NCI-H446 treated with DMSO at 0.1 percent for 48 hours (cell line): ENCODE data around the gene LPCAT1.

Experiments used
- DNase-seq: peaks from one replicate; lab custom pipeline; 2025; lab: John Stamatoyannopoulos, UW

LPCAT1 gene

DNA sequence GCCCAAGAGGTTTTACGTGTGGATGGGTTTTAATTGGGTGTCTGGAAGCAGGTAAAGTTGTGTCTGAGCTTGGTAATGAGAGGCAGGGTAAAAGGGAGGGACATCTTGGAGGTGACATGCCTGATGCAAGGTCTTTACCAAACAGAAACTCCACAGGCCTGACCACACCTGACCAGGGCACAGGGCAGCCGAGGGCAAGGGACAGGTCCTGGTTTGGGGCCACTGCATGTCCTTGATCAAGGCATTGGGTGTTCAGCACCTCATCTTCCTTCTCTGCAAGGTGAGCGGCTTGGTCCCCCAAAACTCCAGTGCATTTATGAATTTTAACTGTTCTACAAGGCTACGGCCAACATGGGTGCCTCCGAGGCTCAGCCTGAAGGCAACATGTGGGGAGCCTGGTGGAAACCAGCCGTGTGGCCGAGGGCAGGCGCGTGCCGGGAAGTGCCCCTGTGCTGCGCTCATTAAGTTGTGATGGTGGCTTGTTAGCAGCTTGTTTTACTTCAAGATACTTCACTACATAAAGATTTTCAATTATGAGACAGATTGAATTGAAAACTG is 30.7 kb upstream of the LPCAT1 start:
- no peak for DNase-seq

GRCh38 chr5:1553539-1554409 is 30.0 kb upstream of the LPCAT1 start:
- no peak for DNase-seq

GRCh38 chr5:1552521-1553255 is 28.9 kb upstream of the LPCAT1 start:
- peak; percentile 79 for DNase-seq

DNA sequence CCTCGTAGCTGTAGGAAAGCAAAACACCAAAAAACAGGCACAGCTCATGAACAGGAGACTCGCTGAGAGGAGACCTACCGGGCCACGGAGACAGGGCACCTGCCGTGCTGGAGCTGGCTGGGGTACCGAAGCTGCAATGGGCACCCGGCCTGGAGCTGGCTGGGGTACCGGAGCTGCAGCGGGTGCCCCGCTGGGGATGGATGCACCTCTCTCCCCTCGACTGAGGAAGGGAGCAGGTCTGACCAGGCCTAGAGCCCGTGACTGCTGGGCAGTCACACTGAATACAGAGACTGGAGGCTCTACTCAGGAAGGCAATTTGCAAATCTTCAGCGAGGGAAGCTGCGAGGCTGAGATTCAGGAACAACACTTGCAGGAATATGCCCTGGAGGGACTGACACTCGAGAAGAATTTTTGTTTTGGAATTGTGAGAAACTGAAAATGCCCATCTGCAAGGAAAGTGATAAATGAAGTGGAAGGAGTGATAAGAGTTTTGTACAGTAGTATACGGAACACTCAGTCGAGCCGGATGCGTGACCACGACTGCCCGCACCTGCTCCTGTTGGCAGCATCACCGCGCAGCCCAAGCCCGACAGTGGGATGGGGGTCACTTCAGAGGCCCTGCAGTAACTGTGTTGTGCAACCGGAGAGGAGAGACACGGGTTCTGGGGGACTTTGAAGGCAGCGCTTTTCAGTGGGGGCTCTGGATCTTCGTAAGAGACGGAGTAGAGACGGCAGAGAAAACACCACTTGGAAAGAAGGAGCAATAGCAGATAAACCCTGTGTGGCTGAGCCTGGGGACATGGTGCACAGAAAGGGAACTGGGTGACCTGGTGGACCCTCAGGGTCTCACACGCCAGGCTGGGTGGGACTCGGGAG is 27.9 kb upstream of the LPCAT1 start:
- no peak for DNase-seq

- no peak for DNase-seq
Observed at GRCh38 chr5:1550287-1551076, 26.7 kb upstream of the LPCAT1 start.

GRCh38 chr5:1549475-1550030 is 25.8 kb upstream of the LPCAT1 start:
- DNase-seq: no peak

GRCh38 chr5:1548702-1549474 is 25.1 kb upstream of the LPCAT1 start:
- DNase-seq: no peak

- no peak for DNase-seq
Observed at GRCh38 chr5:1547655-1548054, 23.9 kb upstream of the LPCAT1 start.

GRCh38 chr5:1547236-1547635 is 23.5 kb upstream of the LPCAT1 start:
- DNase-seq: no peak

DNA sequence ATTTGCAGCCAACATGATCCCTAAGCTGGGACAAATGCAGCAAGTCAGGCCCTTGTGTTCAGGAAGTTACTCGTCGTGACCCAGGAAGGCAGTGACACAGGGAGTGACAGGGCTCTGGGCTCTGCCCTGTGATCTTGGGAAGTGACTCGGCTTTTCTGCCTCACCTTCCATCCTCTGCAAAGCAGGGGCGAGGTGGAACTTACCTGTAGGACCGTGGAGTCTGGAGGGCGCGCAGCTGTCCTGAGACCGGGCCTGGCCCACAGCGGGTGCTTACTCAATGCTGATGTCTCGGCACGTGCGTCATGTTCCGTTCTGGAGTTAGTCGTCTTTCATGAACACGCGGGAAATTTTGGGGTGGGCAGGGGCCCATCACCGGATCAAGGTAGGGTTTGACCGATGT is 22.8 kb upstream of the LPCAT1 start:
- no peak for DNase-seq

- no peak for DNase-seq
Observed at GRCh38 chr5:1545805-1546355, 22.1 kb upstream of the LPCAT1 start.

DNA sequence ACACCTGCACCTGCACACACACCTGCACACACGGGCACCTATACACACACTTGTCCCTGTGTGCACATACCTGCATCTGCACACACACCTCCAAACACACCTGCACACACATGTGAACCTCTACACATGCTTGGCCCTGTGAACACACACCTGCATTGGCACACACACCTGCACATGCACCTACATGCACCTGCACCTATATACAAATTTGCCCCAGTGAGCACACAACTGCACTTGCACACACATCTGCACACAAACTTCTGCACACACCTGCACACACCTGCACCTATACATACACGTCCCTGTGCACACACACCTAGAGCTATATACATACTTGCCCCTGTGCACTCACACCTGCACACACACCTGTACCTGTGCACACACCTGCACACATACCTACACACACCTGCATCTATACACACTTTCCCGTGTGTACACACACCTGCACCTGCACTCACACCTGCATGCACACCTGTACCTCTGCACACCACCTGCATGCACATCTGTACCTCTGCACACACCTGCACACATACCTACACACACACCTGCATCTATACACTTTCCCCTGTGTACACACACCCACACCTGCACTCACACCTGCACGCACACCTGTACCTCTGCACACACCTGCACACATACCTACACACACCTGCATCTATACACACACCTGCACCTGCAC is 21.5 kb upstream of the LPCAT1 start:
- no peak for DNase-seq

GRCh38 chr5:1544294-1544961 is 20.7 kb upstream of the LPCAT1 start:
- no peak for DNase-seq

DNA sequence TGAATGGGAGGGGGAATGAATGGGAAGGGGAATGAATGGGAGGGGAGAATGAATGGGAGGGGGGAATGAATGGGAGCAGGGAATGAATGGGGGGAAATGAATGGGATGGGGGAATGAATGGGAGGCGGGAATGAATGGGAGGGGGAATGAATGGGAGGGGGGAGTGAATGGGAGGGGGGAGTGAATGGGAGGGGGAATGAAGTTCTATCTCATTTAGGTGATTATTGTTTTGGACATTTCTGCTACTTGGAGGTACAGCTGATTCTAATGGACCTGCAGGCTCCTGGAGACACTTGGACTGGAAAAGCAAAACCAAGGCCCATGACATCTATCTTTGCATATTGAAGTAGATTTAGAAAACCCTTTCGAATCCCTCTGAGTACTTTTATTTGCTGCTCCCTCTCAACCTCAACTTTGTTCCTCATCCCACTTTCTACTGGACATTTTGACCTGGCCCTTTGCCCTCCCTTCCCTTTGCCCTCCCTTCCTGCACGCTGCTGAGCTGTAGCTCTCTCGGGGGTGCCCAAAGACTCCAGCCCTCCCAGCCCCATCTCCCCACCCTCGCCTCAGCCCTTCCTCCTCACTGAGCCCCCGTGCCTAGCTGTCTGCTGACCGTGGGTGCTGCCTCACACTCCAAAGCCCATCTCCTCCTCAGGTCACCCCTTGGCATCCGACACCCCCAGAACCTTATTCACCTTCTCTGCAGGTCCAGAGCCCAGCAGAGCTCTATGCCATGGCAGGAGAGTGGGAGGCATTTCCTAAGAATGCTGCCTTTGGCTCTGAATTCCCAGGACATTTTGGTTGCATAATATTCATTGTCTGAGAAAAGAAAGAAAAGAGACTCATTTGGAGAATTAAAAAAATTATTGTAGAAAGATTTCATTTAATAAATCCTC is 19.9 kb upstream of the LPCAT1 start:
- DNase-seq: no peak

DNA sequence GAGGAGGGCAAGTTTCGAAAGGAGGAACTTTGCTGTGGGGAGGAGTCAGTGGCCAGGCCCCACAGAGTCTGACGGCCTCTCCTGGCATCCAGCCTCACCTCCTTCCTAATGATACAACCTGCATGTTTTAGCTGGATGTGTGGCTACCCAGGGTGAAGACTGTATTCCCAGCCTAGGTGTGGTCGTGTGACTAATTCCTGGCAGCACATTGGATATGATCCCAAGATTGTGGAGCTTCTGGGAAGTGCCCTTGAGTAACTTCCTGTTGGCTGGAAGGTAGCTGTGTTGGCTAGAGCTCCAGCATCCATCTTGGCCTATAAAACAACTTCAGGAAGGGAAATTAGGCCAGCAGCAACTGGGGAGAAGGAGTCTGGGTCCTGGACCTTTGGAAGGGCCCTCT is 19.0 kb upstream of the LPCAT1 start:
- DNase-seq: no peak

DNA sequence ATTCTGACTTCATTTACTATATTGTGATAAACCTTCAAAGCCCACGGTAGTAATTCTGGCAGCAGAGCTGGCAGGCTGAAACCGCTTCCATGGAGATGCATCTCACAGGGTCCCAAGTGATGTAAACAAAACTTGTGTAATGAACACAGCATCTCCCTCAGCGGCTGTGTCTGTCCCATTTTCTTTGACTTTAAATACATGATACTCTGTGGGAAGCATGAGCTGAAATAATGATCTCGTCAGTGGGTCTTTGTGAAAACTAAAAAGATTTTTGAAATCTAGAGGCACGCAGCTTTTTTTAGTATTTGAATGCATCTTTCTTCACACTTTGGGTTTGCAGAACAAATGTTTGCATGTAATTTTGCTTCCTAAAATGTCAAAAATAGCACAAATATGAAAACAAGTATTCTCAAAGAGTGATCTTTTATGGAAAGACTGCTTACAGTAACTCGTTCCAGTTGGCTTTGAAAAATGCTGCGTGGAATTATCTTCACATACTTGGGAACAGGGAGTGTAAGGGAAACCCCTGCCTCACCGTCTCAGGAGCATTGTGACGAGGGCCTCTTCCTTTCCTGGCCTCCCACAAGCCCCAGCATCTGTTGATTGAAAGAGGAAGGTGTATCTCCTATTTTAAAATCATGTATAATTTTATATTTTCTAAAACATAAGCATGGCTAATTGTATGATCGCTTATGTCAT is 18.1 kb upstream of the LPCAT1 start:
- DNase-seq: no peak
